Caco-2 (cell line): ENCODE measurements around the gene EPHB4. TPM values are rescaled to one million over a fixed set of nuclear protein-coding genes. Genes with fewer than 3 reads are reported as not detected.

ENCODE experiments used
- BruUV-seq: library from RNA; stranded (reverse); fragments of 400-500 nt; replicated peaks from 2 replicates; lab custom pipeline; 2021; lab: Mats Ljungman, UMichigan
- CTCF ChIA-PET: fragments of 300-600 bp; sonication (Branson Sonifier 250); formaldehyde crosslinking; loops from one replicate; lab custom pipeline; 2022; ENCODE audit warnings: antibody characterized with exemption; lab: Charles Lee
- POLR2A ChIA-PET: fragments of 300-600 bp; sonication (Branson Sonifier 250); formaldehyde crosslinking; loops from one replicate; lab custom pipeline; 2022; ENCODE audit warnings: antibody characterized with exemption; lab: Charles Lee
- DNase-seq, 2 experiments: peaks; one replicate each; pipeline versions ENCODE4 v3.0.0 to v3.0.0-alpha.2; 2020 to 2022
- H3K27me3 ChIP-seq: replicated peaks from 2 replicates; pipeline ENCODE4 v1.6.0; 2011; ENCODE audit warnings: low read length; ENCODE audit not compliant: control insufficient read depth, insufficient read depth
- H3K36me3 ChIP-seq: 2 replicates; pipeline ENCODE4 v1.5.1; 2011; ENCODE audit warnings: low read length; ENCODE audit not compliant: control insufficient read depth, insufficient read depth
- H3K4me1 ChIP-seq: fragments of 250-450 bp; sonication (Bioruptor Pico); 2 replicates; pipeline ENCODE4 v1.5.1; 2020; ENCODE audit warnings: mild to moderate bottlenecking
- H3K4me3 ChIP-seq: 2 replicates; pipeline ENCODE4 v1.5.1; 2011; ENCODE audit warnings: low read depth, mild to moderate bottlenecking, control low read depth, low read length
- H3K9me3 ChIP-seq: fragments of 250-450 bp; sonication (Bioruptor Pico); 2 replicates; pipeline ENCODE4 v1.5.1; 2020; ENCODE audit warnings: mild to moderate bottlenecking, moderate library complexity
- H3K27ac Mint-ChIP-seq: one replicate; pipeline ENCODE4 v1.8.0; 2022; ENCODE audit warnings: mixed read lengths; ENCODE audit not compliant: unreplicated experiment
- H3K27me3 Mint-ChIP-seq: one replicate; pipeline ENCODE4 v1.8.0; 2022; ENCODE audit warnings: mixed read lengths; ENCODE audit not compliant: insufficient read depth, unreplicated experiment
- H3K36me3 Mint-ChIP-seq: one replicate; pipeline ENCODE4 v1.8.0; 2022; ENCODE audit warnings: mild to moderate bottlenecking, mixed read lengths; ENCODE audit not compliant: insufficient read depth, unreplicated experiment
- H3K4me1 Mint-ChIP-seq: one replicate; pipeline ENCODE4 v1.8.0; 2022; ENCODE audit warnings: low read depth, mixed read lengths; ENCODE audit not compliant: unreplicated experiment
- H3K4me3 Mint-ChIP-seq: one replicate; pipeline ENCODE4 v1.8.0; 2022; ENCODE audit warnings: mild to moderate bottlenecking, moderate library complexity, mixed read lengths; ENCODE audit not compliant: unreplicated experiment
- H3K9me3 Mint-ChIP-seq: one replicate; pipeline ENCODE4 v1.8.0; 2022; ENCODE audit warnings: mixed read lengths; ENCODE audit not compliant: unreplicated experiment
- CTCF ChIP-seq, 2 experiments: fragments of 200-600 bp in 1 of 2; IDR thresholded peaks; 1 replicate in 1 of 2; 2 replicates in 1 of 2; pipeline versions ENCODE4 v1.5.1 to v1.8.0; 2011 to 2022; ENCODE audit warnings: antibody characterized with exemption in 1 of 2, control low read depth in 1 of 2, inconsistent platforms in 1 of 2, low read depth in 1 of 2, low read length in 1 of 2, mild to moderate bottlenecking in 1 of 2, moderate library complexity in 1 of 2; ENCODE audit not compliant: insufficient read depth in 1 of 2, severe bottlenecking in 1 of 2, unreplicated experiment in 1 of 2
- intact Hi-C: fragments of 100-400 bp; cut with micrococcal nuclease; formaldehyde crosslinking; loops from one replicate; pipeline ENCODE4 v1.10.0; 2022; ENCODE audit not compliant: unreplicated experiment
- microRNA-seq: library from miRNA; unstranded; fragments of <30 nt; microRNA quantifications from one replicate; pipeline ENCODE4 v1.2.0, GENCODE V29; 2022
- total RNA-seq: library from RNA; stranded (reverse); gene quantifications from 2 replicates; pipeline ENCODE4 v1.2.3, GENCODE V29; 2022

EPHB4 gene
- total RNA-seq, 1 experiment from 2014 or later, result 112 TPM

- Mint-ChIP-seq H3K4me3 (no peak overlapping the region), H3K36me3 (no peaks in the 10 kb centered on the region), H3K4me1 (no peaks in the 10 kb centered on the region), H3K27ac (no peak overlapping the region), H3K9me3 (no peaks in the 10 kb centered on the region), H3K27me3 (peaks cover 15% of the 10 kb centered on the region)
- Histone ChIP-seq H3K9me3 (no peaks in the 10 kb centered on the region), H3K4me3 (no peak overlapping the region), H3K4me1 (no peaks in the 10 kb centered on the region), H3K36me3 (no peaks in the 10 kb centered on the region), H3K27me3 (no peaks in the 10 kb centered on the region)
- no peak for DNase-seq
- ChIA-PET POLR2A (no interaction called here), CTCF (interaction anchor here (0.7 kb wide), 1 partner anchor 99 kb away, joined by 3 read pairs; the partner anchor contains the start of gene SLC12A9)
- no TSS peak for BruUV-seq
- TF ChIP-seq CTCF (IDR thresholded peaks at IDR 0.05; ENCODE audit: insufficient read depth in 1 of 2, low read depth in 1 of 2, low read length in 1 of 2, severe bottlenecking in 1 of 2, unreplicated experiment in 1 of 2), result no peak
- intact Hi-C loops, result no loop called here
Observed at GRCh38 chr7:100753750-100754149, 73.6 kb downstream of the EPHB4 start.

GRCh38 chr7:100752994-100753393, 74.3 kb downstream of the EPHB4 start:
- CTCF ChIA-PET, result no interaction called here
- no peak overlapping the region for H3K4me3 ChIP-seq
- Mint-ChIP-seq H3K4me3 (no peak overlapping the region), H3K27me3 (peaks cover 15% of the 10 kb centered on the region), H3K4me1 (no peaks in the 10 kb centered on the region), H3K27ac (no peak overlapping the region), H3K9me3 (no peaks in the 10 kb centered on the region), H3K36me3 (no peaks in the 10 kb centered on the region)
- TF ChIP-seq CTCF (IDR thresholded peaks at IDR 0.05; ENCODE audit: insufficient read depth in 1 of 2, low read depth in 1 of 2, low read length in 1 of 2, severe bottlenecking in 1 of 2, unreplicated experiment in 1 of 2), result no peak
- intact Hi-C loops, result no loop called here
- H3K27me3 ChIP-seq, result no peaks in the 10 kb centered on the region
- POLR2A ChIA-PET, result no interaction called here
- DNase-seq, result no peak
- BruUV-seq, result no TSS peak
- no peaks in the 10 kb centered on the region for H3K36me3 ChIP-seq
- no peaks in the 10 kb centered on the region for H3K4me1 ChIP-seq
- no peaks in the 10 kb centered on the region for H3K9me3 ChIP-seq

Small RNA genes within 50 kb of the gene (microRNA-seq; reads per million reads assigned to microRNA genes)
- not detected for gene MIR6875

Other genes with a start within 250 kb of the EPHB4 start
- gene LRCH4, start 241.4 kb downstream of the EPHB4 start, total RNA-seq, result 69.5 and 71.4 TPM in 2 replicates
- 1.4 and 1.5 TPM in 2 replicates for gene FBXO24, start 241.2 kb downstream of the EPHB4 start, total RNA-seq
- gene PCOLCE, start 225.2 kb downstream of the EPHB4 start, total RNA-seq, result 10.4 and 12.9 TPM in 2 replicates
- 24.6 and 24.7 TPM in 2 replicates for gene MOSPD3, start 215.0 kb downstream of the EPHB4 start, total RNA-seq
- gene TFR2, start 186.0 kb downstream of the EPHB4 start, total RNA-seq, result 8.1 and 9.7 TPM in 2 replicates
- gene ACTL6B, start 171.1 kb downstream of the EPHB4 start, total RNA-seq, result not detected in 2 replicates
- 200 and 216 TPM in 2 replicates for gene GNB2, start 153.8 kb downstream of the EPHB4 start, total RNA-seq
- 53.1 and 54.9 TPM in 2 replicates for gene GIGYF1, start 133.3 kb downstream of the EPHB4 start, total RNA-seq
- 65.7 and 66.9 TPM in 2 replicates for gene POP7, start 121.4 kb downstream of the EPHB4 start, total RNA-seq
- gene EPO, start 107.1 kb downstream of the EPHB4 start, total RNA-seq, result 0.72 and 1.1 TPM in 2 replicates
- not detected in 2 replicates for gene ZAN, start 93.9 kb downstream of the EPHB4 start, total RNA-seq
- 59.0 and 60.7 TPM in 2 replicates for gene SLC12A9, start 25.2 kb upstream of the EPHB4 start, total RNA-seq
- 66.6 and 75.5 TPM in 2 replicates for gene TRIP6, start 39.9 kb upstream of the EPHB4 start, total RNA-seq
- gene SRRT, start 47.6 kb upstream of the EPHB4 start, total RNA-seq, result 211 and 243 TPM in 2 replicates
- gene UFSP1, start 62.2 kb upstream of the EPHB4 start, total RNA-seq, result 4.6 and 5.3 TPM in 2 replicates
- gene ACHE, start 68.4 kb upstream of the EPHB4 start, total RNA-seq, result 16.5 and 19.0 TPM in 2 replicates
- 25.1 and 27.0 TPM in 2 replicates for gene MUC3A, start 122.0 kb upstream of the EPHB4 start, total RNA-seq
- 0.16 and 0.49 TPM in 2 replicates for gene MUC12, start 142.0 kb upstream of the EPHB4 start, total RNA-seq
- 0.09 and 0.21 TPM in 2 replicates for gene MUC17, start 192.6 kb upstream of the EPHB4 start, total RNA-seq